Measurements from ENCODE around the gene MRGPRF. TPM values are rescaled to one million over a fixed set of nuclear protein-coding genes. Genes with fewer than 3 reads are reported as not detected.

MRGPRF gene
- total RNA-seq, 4 donors from 2014 or later: 1.8 to 6.7 (median 4.7) TPM

DNA sequence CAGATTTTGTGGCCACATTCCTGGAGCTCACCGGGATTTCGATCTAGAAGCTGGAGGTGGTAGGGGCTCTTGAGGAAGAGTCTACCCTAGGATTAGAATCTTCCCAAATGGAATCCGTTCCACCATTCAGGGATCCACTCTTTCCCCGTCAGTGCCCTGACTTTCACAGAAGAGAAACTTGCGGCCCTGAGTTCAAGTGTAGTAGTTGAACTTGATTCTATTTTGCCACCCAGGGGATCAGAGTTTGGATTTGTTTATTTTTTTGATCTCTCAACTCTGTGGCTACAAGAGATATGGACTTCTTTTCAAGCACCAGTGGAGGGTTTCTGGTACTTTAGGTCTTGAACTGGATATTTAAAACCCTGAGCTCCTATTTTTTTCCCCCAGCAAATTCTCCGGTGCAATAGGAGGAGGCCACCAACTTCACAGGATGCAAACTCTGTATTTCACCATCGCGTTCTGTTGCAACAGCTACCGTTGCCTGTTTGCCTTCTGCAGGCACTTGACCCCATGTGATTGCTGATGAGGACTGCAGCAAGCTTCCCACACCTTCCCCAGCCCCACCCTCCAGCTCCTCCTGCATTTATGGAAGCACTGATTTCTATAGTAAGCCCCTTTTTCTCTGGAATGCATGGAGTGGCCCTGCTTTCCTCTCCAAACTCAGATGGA lies 14.8 kb upstream of the MRGPRF start:
- Histone ChIP-seq H3K27me3 (no peaks in the 10 kb centered on the region), H3K27ac (no peak overlapping the region), H3K9me3 (no peaks in the 10 kb centered on the region), H3K36me3 (no peaks in the 10 kb centered on the region), H3K4me3 (no peak overlapping the region), H3K4me1 (no peaks in the 10 kb centered on the region)
- intact Hi-C loops (cut with DNase I; ENCODE audit: low total_unique reads) (no loop called here), in situ Hi-C loops (cut with MboI; ENCODE audit: low sequenced_read_pairs in 4 of 4) (no loop called here)
- no peak for DNase-seq
- no peak for TF ChIP-seq POLR2A (IDR thresholded peaks at IDR 0.05)
- TF ChIP-seq, protein P1, sequence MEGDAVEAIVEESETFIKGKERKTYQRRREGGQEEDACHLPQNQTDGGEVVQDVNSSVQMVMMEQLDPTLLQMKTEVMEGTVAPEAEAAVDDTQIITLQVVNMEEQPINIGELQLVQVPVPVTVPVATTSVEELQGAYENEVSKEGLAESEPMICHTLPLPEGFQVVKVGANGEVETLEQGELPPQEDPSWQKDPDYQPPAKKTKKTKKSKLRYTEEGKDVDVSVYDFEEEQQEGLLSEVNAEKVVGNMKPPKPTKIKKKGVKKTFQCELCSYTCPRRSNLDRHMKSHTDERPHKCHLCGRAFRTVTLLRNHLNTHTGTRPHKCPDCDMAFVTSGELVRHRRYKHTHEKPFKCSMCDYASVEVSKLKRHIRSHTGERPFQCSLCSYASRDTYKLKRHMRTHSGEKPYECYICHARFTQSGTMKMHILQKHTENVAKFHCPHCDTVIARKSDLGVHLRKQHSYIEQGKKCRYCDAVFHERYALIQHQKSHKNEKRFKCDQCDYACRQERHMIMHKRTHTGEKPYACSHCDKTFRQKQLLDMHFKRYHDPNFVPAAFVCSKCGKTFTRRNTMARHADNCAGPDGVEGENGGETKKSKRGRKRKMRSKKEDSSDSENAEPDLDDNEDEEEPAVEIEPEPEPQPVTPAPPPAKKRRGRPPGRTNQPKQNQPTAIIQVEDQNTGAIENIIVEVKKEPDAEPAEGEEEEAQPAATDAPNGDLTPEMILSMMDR (IDR thresholded peaks at IDR 0.05 in 4 of 5, conservative IDR thresholded peaks at IDR 0.05 in 1 of 5): no peak
- no peak for ATAC-seq

- H3K27ac ChIP-seq: no peak overlapping the region
- no peak for DNase-seq
- no peak overlapping the region for H3K4me3 ChIP-seq
- no peak for TF ChIP-seq POLR2A (IDR thresholded peaks at IDR 0.05)
- TF ChIP-seq, protein P1 (IDR thresholded peaks at IDR 0.05 in 4 of 5, conservative IDR thresholded peaks at IDR 0.05 in 1 of 5): no peak
- in situ Hi-C loops (cut with MboI; ENCODE audit: low sequenced_read_pairs in 4 of 4): no loop called here
- intact Hi-C loops (cut with DNase I; ENCODE audit: low total_unique reads): no loop called here
- no peaks in the 10 kb centered on the region for H3K27me3 ChIP-seq
- H3K36me3 ChIP-seq: no peaks in the 10 kb centered on the region
- no peak for ATAC-seq
- H3K9me3 ChIP-seq: no peaks in the 10 kb centered on the region
- no peaks in the 10 kb centered on the region for H3K4me1 ChIP-seq
Measured at GRCh38 chr11:69024509-69024908, 11.5 kb upstream of the MRGPRF start.

DNA sequence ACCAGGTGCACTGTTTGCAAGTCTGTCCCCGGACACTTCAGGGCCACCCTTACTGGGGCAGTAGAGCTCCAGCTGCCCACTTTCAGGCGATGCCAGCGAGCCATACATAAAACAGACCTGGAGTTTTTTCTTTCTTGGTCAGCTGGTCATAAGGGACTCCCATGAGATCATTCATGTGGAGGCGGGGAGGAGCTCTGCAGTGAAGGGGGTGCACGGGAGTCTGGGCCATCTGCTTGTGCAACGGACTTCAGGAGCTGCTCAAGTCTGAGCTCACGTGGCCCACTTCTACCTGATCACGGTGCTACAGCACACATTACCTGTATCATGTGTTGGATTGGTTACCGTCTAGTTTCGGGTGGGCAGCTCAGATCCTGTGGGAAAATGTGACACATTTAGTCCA lies 9.2 kb upstream of the MRGPRF start:
- Histone ChIP-seq H3K9me3 (no peaks in the 10 kb centered on the region), H3K36me3 (no peaks in the 10 kb centered on the region), H3K27ac (no peak overlapping the region), H3K4me3 (no peak overlapping the region), H3K27me3 (no peaks in the 10 kb centered on the region), H3K4me1 (no peaks in the 10 kb centered on the region)
- TF ChIP-seq, protein P1 (IDR thresholded peaks at IDR 0.05 in 4 of 5, conservative IDR thresholded peaks at IDR 0.05 in 1 of 5): no peak
- no peak for TF ChIP-seq POLR2A (IDR thresholded peaks at IDR 0.05)
- intact Hi-C loops (cut with DNase I; ENCODE audit: low total_unique reads) (no loop called here), in situ Hi-C loops (cut with MboI; ENCODE audit: low sequenced_read_pairs in 4 of 4) (no loop called here)
- ATAC-seq: no peak
- no peak for DNase-seq

DNA sequence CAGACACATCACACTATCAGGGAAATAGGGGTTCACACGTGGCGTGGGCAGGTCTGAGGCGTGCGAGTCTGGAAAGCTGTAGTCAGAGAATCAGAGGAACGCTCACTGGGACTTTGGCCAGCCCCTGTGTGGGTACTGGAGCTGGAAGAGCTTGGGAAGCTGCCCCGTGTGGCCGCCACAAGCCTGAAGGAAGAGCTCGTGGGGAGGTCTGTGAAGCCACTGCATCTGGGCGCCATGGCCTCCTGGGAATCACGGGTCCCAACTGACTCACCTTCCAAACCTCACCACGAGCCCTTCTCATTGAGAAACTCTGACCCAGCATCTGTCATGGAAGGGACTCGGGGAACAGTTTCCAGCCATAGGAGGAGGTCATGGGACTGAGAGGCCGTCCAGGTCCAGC lies 5.9 kb upstream of the MRGPRF start:
- in situ Hi-C loops (cut with MboI; ENCODE audit: low sequenced_read_pairs in 4 of 4): no loop called here
- TF ChIP-seq POLR2A (IDR thresholded peaks at IDR 0.05): no peak
- TF ChIP-seq, protein P1 (IDR thresholded peaks at IDR 0.05 in 4 of 5, conservative IDR thresholded peaks at IDR 0.05 in 1 of 5): no peak

GRCh38 chr11:69017951-69018350 lies 4.9 kb upstream of the MRGPRF start:
- peaks cover 16 to 23% (median 22%) of the 10 kb centered on the region in 3 donors for H3K27me3 ChIP-seq
- intact Hi-C loops (cut with DNase I; ENCODE audit: low total_unique reads) (no loop called here), in situ Hi-C loops (cut with MboI; ENCODE audit: low sequenced_read_pairs in 4 of 4) (no loop called here)
- H3K36me3 ChIP-seq: no peaks in the 10 kb centered on the region
- H3K4me1 ChIP-seq: no peaks in the 10 kb centered on the region
- H3K4me3 ChIP-seq: no peak overlapping the region
- TF ChIP-seq POLR2A (IDR thresholded peaks at IDR 0.05): no peak
- TF ChIP-seq, protein P1 (IDR thresholded peaks at IDR 0.05 in 4 of 5, conservative IDR thresholded peaks at IDR 0.05 in 1 of 5): no peak
- DNase-seq (no peak), ATAC-seq (no peak)
- H3K9me3 ChIP-seq: no peaks in the 10 kb centered on the region
- H3K27ac ChIP-seq: no peak overlapping the region

More for the DNA sequence above, 5.9 kb upstream of the MRGPRF start:
- H3K27ac ChIP-seq: no peak overlapping the region
- intact Hi-C loops (cut with DNase I; ENCODE audit: low total_unique reads): no loop called here
- no peaks in the 10 kb centered on the region for H3K9me3 ChIP-seq
- H3K27me3 ChIP-seq: peaks cover 8 to 13% (median 12%) of the 10 kb centered on the region in 3 donors
- DNase-seq: no peak
- no peak for ATAC-seq
- H3K4me3 ChIP-seq: no peak overlapping the region
- no peaks in the 10 kb centered on the region for H3K36me3 ChIP-seq
- H3K4me1 ChIP-seq: no peaks in the 10 kb centered on the region

Data from gastrocnemius medialis (tissue), 4 donors.